Stimulated activated naive CD8-positive, alpha-beta T cell treated with anti-CD3 and anti-CD28 coated beads, Interleukin-15, Interleukin-2, amounts not matched to agents 100 ng/mL and 50 ng/mL, for 24 hours (primary cell): ENCODE results near the gene SH3PXD2A.
"Not testable (repeated sequence)": the region's sequence is repeated elsewhere in the genome, so short reads cannot be mapped to it uniquely, and the experiment has no call there.

Experiments
- H3K27ac Mint-ChIP-seq: one replicate; pipeline ENCODE4 v1.8.0; 2021; ENCODE audit warnings: mild to moderate bottlenecking, mixed read lengths
- H3K27me3 Mint-ChIP-seq: one replicate; pipeline ENCODE4 v1.8.0; 2021; ENCODE audit warnings: mixed read lengths
- H3K36me3 Mint-ChIP-seq: one replicate; pipeline ENCODE4 v1.8.0; 2021; ENCODE audit warnings: low read depth, mixed read lengths
- H3K4me1 Mint-ChIP-seq: one replicate; pipeline ENCODE4 v1.8.0; 2021; ENCODE audit warnings: low read depth, mixed read lengths
- H3K4me3 Mint-ChIP-seq: one replicate; pipeline ENCODE4 v1.8.0; 2021; ENCODE audit warnings: mild to moderate bottlenecking, mixed read lengths
- H3K9me3 Mint-ChIP-seq: one replicate; pipeline ENCODE4 v1.8.0; 2021; ENCODE audit warnings: mixed read lengths

Gene SH3PXD2A

DNA sequence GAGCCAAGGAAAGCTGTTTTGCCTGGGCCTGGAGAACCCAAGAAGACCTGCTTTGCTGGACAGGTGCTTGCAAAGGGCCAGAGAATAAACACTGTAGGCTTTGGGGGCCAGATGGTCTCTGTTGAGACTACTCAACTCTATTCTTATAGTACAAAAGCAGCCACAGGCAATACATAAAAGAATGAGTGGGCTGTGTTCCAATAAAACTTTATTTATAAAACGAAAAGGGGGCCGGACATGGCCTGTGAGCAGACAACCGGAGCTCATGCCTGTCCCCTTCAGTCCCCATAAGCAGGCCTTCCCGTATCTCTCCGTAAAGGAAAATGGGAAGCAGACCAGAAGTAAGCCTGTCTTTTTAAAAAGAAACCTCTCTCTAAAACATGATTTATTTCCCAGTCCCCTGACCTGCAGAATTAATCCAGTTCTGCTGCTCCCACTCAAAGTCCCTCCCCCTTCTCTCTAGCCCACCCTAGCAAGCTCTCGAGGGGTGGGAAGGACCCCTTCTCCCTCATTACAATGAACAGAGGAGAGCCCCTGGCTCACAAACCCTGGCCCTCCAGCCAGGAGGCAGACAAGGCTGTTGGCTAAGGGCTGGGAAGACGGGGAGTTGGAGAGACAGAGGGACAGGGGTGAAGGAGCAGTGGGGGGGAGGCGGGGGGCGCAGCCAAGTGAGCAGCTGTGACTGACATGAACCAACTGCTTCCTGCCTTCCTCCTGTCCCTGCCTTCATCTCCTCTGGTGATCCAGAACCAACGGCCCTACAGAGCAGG is 184.1 kb downstream of the SH3PXD2A start:
- Mint-ChIP-seq H3K4me3 (no peak overlapping the region), H3K27me3 (no peaks in the 10 kb centered on the region), H3K9me3 (no peaks in the 10 kb centered on the region), H3K4me1 (peaks cover 13% of the 10 kb centered on the region), H3K36me3 (no peaks in the 10 kb centered on the region), H3K27ac (no peak overlapping the region)

DNA sequence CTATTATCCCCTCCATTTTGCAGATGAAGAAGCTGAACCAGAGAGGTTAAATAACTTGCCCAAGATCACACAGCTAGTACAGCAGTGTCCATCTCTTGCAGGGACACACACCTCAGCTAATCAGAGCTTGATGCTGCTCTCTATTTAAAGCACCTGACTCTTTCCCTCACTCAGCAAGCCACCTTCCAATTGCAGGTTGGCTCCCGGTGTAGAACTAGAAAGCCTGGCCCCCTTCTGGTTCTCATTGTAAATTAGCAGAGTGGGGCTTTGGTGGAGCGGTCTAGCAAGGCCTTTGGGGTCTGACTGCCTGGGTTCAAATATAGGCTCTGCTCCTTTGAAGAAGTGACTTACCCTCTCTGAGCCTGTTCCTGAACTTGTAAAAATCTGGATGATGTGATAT is 185.4 kb downstream of the SH3PXD2A start:
- Mint-ChIP-seq H3K27ac (no peak overlapping the region), H3K36me3 (no peaks in the 10 kb centered on the region), H3K27me3 (no peaks in the 10 kb centered on the region)

DNA sequence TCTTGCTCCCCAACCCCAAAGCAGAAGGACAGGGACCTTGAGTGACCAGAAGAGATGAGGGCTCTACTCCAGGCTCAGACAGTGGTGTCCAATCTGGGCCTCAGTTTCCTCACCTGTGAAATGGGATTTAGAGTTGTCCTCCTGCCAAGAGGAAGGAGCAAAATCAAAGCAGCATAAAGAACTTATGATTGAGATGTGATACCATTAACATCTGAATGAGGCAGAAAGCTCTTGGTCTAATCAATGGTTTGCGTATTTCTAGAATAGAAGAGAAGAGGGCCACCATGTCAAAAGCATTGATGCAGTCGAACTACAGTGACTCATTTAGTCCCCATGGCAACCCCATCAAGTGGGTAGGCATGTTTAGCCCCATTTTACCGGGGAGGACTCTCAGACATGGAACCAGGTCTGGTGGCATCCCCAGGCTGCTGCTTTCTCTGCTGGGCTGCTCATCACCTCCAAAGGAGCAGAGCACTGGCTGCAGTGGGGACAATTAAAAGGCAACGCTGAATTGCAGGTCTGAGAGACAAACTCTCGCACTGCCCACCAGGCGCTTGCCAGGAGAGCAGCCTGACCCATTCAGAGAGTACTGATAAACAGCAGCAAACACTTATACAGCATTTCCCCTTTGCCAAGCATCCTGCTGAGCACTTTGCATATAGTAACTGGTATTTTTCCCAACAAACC is 186.0 kb downstream of the SH3PXD2A start:
- Mint-ChIP-seq H3K4me1 (peaks cover 13% of the 10 kb centered on the region), H3K36me3 (no peaks in the 10 kb centered on the region), H3K4me3 (no peak overlapping the region), H3K27me3 (no peaks in the 10 kb centered on the region), H3K9me3 (no peaks in the 10 kb centered on the region), H3K27ac (no peak overlapping the region)

More for the DNA sequence above, 185.4 kb downstream of the SH3PXD2A start:
- no peak overlapping the region for H3K4me3 Mint-ChIP-seq
- H3K9me3 Mint-ChIP-seq, result no peaks in the 10 kb centered on the region
- H3K4me1 Mint-ChIP-seq, result peaks cover 13% of the 10 kb centered on the region

DNA sequence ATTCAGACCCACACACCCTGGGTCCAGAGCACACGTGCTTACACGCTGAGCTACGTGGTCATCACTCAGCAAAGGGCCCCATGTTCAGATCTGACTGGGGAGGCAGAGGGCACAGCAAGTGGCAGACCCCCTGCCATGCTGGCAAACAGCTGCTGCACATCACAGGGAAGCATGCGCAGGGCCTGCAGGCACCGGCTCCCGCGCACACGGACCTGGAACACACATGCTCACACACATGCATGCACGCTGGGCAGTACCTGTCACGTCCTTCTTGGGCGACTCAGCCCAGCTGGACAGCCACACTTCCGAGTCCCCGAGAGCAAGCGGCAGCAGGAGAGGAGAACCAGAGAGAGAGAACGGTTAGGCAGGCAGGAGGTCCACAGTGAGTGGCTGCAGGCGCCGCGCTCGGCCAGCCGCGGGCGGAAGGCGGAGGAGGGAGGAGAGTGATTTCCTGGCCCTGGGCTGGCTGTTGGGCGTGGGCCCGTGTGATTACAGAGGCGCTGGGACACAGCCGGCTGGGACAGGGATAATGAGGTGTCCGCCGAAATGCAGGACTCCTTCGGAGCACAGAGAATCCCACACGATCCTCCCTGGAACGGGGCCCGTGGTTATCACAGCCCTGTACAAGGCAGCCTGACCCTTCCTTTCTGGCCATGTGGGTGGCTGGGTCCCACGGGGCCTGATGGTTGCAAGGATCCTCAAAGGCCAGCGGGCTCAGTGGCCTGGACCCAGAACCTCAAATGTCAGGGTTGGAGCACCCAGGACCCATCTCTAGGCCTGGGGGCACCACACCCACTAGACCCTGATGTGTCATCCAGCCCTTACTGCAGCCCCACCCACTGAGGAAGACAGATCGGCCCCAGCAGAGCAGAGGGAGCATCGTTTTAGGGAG is 186.8 kb downstream of the SH3PXD2A start:
- H3K27ac Mint-ChIP-seq, result no peak overlapping the region
- no peaks in the 10 kb centered on the region for H3K27me3 Mint-ChIP-seq
- H3K36me3 Mint-ChIP-seq, result no peaks in the 10 kb centered on the region
- peaks cover 13% of the 10 kb centered on the region for H3K4me1 Mint-ChIP-seq
- peak overlapping the region; percentile 47 for H3K4me3 Mint-ChIP-seq
- no peaks in the 10 kb centered on the region for H3K9me3 Mint-ChIP-seq

DNA sequence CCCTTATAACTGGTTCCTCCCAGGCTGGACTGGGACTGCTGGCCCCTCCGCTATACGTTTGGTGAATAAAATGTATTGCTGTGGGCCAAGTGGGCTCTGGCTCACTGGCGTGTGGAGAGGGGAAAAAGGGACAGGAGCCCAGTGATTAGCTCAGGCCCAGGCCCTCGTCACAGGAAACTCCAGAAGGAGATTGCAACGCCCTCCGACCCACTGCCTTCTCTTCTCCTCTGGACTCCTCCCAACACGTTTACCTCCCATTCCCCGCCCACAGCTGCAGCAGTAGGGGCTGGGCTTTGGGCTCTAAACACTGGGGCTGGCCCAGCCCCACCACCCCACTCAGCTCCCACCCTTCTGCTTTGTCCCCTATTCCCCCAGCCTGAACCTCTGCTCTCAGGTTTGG is 188.0 kb downstream of the SH3PXD2A start:
- Mint-ChIP-seq H3K9me3 (no peaks in the 10 kb centered on the region), H3K27ac (no peak overlapping the region), H3K27me3 (no peaks in the 10 kb centered on the region), H3K4me3 (no peak overlapping the region), H3K4me1 (peaks cover 13% of the 10 kb centered on the region), H3K36me3 (no peaks in the 10 kb centered on the region)

DNA sequence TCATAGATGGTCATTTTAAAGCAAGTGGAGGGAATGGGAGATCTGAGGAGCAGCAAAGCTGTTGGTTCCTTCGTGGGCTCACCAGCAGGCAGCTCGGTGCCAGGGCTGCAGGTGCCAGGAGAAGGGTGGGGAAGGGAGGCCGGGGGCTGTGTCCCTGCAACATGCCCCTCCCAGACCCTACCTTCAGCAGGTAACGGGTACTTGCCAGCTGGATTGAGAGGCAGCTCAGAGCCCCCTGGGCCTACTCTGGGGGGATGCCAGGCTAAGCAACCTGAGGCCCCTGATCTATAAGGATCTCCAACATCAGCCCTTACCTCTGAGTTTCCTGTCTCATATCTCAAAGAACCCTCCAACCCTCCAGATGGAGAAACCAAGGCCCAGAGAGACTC is 188.6 kb downstream of the SH3PXD2A start:
- Mint-ChIP-seq H3K36me3 (no peaks in the 10 kb centered on the region), H3K4me1 (peaks cover 13% of the 10 kb centered on the region), H3K27me3 (no peaks in the 10 kb centered on the region), H3K9me3 (no peaks in the 10 kb centered on the region), H3K27ac (no peak overlapping the region), H3K4me3 (no peak overlapping the region)

DNA sequence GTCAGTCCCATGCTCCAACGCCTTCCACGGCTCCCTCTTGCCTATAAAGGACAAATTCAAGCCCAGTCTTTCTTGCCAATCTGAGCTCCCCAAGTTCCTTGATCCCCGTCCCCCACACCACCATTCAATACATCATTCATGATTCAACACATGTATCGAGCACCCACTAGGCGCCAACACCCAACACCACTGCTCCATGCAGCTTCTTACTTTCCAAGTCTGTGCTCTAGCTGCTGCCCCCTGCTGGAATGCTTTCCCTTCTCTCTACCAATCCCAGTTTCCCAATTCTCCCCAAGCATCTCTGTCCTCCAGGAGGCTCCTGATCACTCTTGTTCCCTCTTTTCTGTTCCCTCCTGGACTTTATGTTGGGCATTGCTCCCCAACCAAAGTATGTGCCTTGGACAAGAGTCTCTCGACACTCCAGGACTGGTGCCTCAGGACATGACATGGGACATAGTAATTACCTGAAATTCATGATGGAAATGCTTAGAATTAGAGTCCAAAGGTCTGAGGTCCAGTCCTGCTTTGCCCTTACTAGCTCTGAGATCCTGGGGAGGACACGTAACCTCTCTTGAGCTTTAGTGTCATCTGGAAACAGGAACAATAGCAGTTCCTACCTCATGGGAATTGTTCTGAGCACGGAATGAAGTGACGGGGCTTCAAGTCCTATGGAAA is 189.2 kb downstream of the SH3PXD2A start:
- Mint-ChIP-seq H3K4me1 (peaks cover 13% of the 10 kb centered on the region), H3K36me3 (no peaks in the 10 kb centered on the region), H3K9me3 (no peaks in the 10 kb centered on the region), H3K4me3 (no peak overlapping the region), H3K27ac (no peak overlapping the region), H3K27me3 (no peaks in the 10 kb centered on the region)

DNA sequence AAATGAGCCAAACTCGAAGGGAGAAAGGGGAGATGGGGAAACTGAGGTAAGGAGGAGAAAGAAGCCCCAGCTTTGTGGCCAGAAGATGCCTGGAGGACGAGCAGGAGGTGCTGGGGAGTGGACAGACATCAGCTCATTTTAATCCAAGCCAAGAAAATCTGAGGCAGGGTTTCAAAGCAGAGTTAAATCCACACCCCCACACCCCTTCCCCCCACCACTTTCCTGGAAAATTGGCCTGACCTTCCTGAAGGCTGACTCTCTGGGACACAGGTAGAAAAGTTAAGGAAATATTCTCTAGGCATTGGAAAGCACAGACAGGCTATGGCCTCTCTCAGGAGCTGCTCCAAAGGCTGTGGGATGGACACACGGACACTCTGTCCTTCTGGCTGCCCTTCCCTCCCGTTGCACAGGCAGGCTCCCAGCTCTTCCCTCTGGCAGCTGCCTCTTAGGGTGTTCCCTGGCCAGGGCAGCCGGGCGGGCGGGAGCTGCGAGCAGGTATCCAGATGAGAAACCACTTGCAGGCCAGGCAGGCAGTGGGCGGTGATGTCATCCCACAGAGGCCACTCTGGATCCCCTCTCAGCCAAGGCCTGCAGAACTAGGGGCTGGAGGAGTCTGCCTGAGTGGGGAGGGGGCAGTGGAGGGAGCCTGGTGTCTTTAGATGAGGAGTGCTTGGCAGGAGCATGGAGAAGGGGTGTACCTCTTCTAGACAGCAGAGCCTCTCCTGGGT is 190.1 kb downstream of the SH3PXD2A start:
- Mint-ChIP-seq H3K4me3 (no peak overlapping the region), H3K9me3 (no peaks in the 10 kb centered on the region), H3K27ac (no peak overlapping the region), H3K27me3 (no peaks in the 10 kb centered on the region), H3K36me3 (no peaks in the 10 kb centered on the region), H3K4me1 (peaks cover 13% of the 10 kb centered on the region)

DNA sequence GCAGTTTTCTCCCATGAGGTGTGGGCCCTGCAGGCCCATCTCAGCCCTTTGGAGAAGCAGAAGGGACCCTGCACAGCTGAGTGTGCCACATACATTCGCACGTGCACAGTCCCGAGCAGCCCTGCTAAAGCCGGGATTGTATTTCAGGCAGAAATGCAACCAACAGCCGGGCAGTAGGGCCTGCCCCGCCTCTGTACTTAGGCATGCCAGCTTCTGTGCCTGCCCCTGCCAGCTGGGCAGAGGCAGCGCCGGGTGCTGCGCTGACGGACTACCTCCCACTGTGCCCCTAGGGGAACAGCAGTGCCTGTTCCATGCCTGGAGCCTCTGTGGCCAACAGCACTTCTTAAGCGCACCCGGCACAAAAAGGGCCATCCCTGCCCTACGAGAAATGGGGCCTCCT is 191.6 kb downstream of the SH3PXD2A start:
- no peaks in the 10 kb centered on the region for H3K36me3 Mint-ChIP-seq
- H3K9me3 Mint-ChIP-seq, result no peaks in the 10 kb centered on the region
- H3K27ac Mint-ChIP-seq, result no peak overlapping the region
- peaks cover 16% of the 10 kb centered on the region for H3K4me1 Mint-ChIP-seq
- no peak overlapping the region for H3K4me3 Mint-ChIP-seq
- H3K27me3 Mint-ChIP-seq, result no peaks in the 10 kb centered on the region

DNA sequence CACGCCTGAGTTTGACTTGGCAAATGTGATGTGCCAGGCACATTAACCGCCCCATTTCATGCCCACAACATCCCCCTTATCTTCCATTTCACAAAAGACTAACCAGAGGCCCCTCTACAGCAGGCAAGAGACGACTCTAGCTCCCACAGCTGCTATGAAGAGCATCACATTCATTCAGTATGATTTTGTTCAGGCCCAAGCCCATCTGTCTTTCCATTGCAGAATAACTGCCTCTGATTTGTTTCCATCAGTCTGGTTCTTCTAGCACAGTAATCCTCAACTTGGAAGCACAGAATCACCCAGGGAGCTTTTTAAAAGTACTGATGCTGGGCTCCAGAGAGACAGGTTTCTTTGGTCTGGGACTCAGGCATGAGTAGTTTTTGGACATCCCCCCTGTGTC is 192.1 kb downstream of the SH3PXD2A start:
- no peak overlapping the region for H3K27ac Mint-ChIP-seq
- H3K4me3 Mint-ChIP-seq, result no peak overlapping the region
- no peaks in the 10 kb centered on the region for H3K36me3 Mint-ChIP-seq
- H3K9me3 Mint-ChIP-seq, result no peaks in the 10 kb centered on the region
- H3K27me3 Mint-ChIP-seq, result no peaks in the 10 kb centered on the region
- peaks cover 11% of the 10 kb centered on the region for H3K4me1 Mint-ChIP-seq

DNA sequence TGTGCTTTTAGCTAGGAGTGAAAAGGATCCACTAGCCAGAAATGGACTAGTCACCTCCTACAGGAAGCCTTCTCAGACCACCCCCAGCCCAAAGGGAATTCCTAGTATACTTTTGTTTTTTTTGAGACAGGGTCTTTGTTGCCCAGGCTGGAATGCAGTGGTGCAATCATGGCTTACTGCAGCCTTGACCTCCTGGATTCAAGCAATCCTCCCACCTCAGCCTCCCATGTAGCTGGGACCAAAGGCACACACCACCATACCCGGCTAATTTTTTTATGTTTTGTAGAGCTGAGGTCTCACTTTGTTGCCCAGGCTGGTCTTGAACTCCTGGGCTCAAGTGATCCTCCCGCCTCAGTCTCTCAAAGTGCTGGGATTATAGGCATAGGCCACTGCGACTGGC is 192.7 kb downstream of the SH3PXD2A start:
- H3K9me3 Mint-ChIP-seq, H3K4me1 Mint-ChIP-seq, H3K36me3 Mint-ChIP-seq, H3K4me3 Mint-ChIP-seq, H3K27ac Mint-ChIP-seq, H3K27me3 Mint-ChIP-seq: not testable (repeated sequence)

DNA sequence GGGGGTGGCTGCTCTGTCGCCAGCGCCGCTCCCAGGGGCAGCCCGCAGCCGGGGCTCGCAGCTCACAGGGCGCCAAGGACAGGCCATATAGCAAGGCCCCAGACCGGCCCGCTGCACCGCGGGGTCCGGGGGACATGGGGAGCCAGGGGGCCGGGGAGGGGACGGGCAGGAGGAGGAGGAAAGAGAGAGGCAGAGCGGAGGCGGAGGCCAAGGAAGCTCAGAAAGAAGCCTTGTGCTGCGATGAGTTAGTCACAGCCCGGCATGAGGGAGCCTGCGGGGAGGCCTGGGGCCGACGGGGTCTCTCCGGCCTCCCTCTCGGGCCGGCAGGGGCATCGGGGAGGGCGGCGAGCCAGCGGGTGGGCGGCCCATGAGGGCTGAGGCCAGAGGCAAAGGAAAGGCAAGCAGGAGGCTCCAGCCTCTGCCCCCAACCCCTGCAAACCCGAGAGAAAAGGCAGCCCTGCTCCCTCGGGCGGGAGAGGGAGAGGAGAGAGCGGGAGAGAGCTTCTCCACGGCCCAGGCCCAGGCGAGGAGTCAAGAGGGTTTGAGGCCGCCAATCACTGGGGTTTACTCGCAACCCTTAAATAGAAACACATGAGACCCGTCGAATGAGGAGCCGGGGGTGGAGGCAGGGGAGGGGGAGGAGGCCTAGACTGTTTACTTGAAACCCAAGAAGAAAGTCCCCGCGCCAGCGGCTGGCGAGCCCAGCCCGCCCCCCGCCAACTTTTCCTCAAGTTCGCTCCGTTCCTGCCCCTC is 194.0 kb downstream of the SH3PXD2A start:
- peak overlapping the region; percentile 86 for H3K4me3 Mint-ChIP-seq
- H3K36me3 Mint-ChIP-seq, result no peaks in the 10 kb centered on the region
- H3K4me1 Mint-ChIP-seq, result peaks cover 9% of the 10 kb centered on the region
- no peak overlapping the region for H3K27ac Mint-ChIP-seq
- no peaks in the 10 kb centered on the region for H3K27me3 Mint-ChIP-seq
- H3K9me3 Mint-ChIP-seq, result no peaks in the 10 kb centered on the region

DNA sequence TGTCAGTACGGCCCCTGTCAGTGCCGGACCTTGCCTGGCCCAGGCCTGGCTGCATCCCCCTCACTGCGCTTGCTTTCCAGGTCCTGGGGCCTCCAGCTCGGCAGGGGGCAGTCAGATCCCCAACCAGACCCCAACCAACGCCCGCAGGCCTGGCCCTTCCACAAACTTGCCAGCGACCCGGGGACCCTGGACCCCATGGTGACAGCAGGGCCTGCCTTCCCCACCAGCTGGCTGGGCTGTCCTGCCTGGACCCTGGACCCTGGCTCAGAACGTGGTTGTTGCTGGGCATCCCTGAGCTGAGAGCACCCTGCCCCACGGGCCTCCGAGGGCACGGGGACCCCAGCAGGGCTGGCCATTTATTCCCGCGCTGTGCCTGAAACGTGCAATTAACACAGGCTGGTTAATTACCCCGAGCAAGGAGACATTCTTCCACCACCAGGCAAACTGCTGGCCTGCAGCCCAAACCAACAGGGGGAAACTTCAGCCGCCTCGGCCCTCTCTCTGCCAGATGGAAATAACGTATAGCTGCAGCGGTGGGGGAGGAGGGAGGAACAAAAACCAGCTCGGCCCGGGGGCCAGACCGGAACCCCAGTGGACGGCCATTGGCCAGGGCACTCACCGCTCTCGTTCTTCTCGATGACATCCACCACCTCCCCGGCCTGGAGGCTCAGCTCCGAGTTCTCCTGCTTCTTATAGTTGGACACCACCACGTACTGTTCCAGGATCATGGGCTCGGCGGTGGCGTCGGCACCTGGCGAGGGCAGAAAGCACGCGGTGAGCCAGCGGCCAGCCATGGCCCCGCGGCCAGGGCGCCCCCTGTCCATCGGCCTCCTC is 194.8 kb downstream of the SH3PXD2A start:
- Mint-ChIP-seq H3K27ac (peak overlapping the region; percentile 87), H3K27me3 (no peaks in the 10 kb centered on the region), H3K4me3 (peak overlapping the region; percentile 86), H3K36me3 (no peaks in the 10 kb centered on the region), H3K4me1 (peaks cover 9% of the 10 kb centered on the region), H3K9me3 (no peaks in the 10 kb centered on the region)
